OCI-LY1 (cell line): Measurements from ENCODE around the gene BTBD7.

ENCODE experiments used
- H2AFZ ChIP-seq: fragments of 200-600 bp; sonication (generic), shearing (Covaris generic); 2 replicates; pipeline ENCODE4 v1.6.0; 2014; ENCODE audit warnings: antibody characterized with exemption, mild to moderate bottlenecking, low read length
- H3F3A ChIP-seq: fragments of 200-600 bp; sonication (generic), shearing (Covaris generic); 2 replicates; pipeline ENCODE4 v1.6.0; 2014; ENCODE audit warnings: mild to moderate bottlenecking, antibody characterized with exemption, low read length, moderate library complexity; ENCODE audit not compliant: insufficient read depth
- H3K27ac ChIP-seq: fragments of 200-600 bp; sonication (generic); 2 replicates; pipeline ENCODE4 v1.5.1; 2014; ENCODE audit warnings: low read length, mixed run types, mild to moderate bottlenecking, low read depth; ENCODE audit not compliant: poor library complexity, severe bottlenecking
- H3K27me3 ChIP-seq: fragments of 200-600 bp; sonication (generic); 2 replicates; pipeline ENCODE4 v1.6.0; 2014; ENCODE audit warnings: antibody characterized with exemption, mild to moderate bottlenecking, low read length, moderate library complexity; ENCODE audit not compliant: insufficient read depth
- H3K36me3 ChIP-seq: fragments of 200-600 bp; sonication (generic); 2 replicates; pipeline ENCODE4 v1.6.1; 2014; ENCODE audit warnings: mild to moderate bottlenecking, antibody characterized with exemption, low read length, moderate library complexity, mixed read lengths; ENCODE audit not compliant: insufficient read depth
- H3K4me1 ChIP-seq: fragments of 200-600 bp; sonication (generic); 2 replicates; pipeline ENCODE4 v1.5.1; 2014; ENCODE audit warnings: mild to moderate bottlenecking, low read length, moderate library complexity; ENCODE audit not compliant: insufficient read depth, severe bottlenecking
- H3K4me2 ChIP-seq: fragments of 200-600 bp; sonication (generic), shearing (Covaris generic); 2 replicates; pipeline ENCODE4 v1.6.1; 2014; ENCODE audit warnings: low read length
- H3K4me3 ChIP-seq: fragments of 200-600 bp; sonication (generic); 2 replicates; pipeline ENCODE4 v1.5.1; 2014; ENCODE audit warnings: low read length, low read depth, mild to moderate bottlenecking, mixed read lengths; ENCODE audit not compliant: poor library complexity, severe bottlenecking
- H3K79me2 ChIP-seq: fragments of 200-600 bp; shearing (Covaris generic); 2 replicates; pipeline ENCODE4 v1.6.1; 2016; ENCODE audit warnings: mixed run types, low read length, mixed read lengths; ENCODE audit not compliant: insufficient read depth
- H3K9ac ChIP-seq: fragments of 200-600 bp; sonication (generic), shearing (Covaris generic); 2 replicates; pipeline ENCODE4 v1.6.1; 2014; ENCODE audit warnings: mild to moderate bottlenecking, low read length, mixed read lengths
- H3K9me2 ChIP-seq: fragments of 200-600 bp; sonication (generic), shearing (Covaris generic); 2 replicates; pipeline ENCODE4 v1.6.1; 2014; ENCODE audit warnings: low read depth, mild to moderate bottlenecking, low read length, mixed read lengths
- H3K9me3 ChIP-seq: fragments of 200-600 bp; shearing (Covaris generic); 2 replicates; pipeline ENCODE4 v1.6.1; 2014; ENCODE audit warnings: low read length, mixed read lengths
- H4K20me1 ChIP-seq: fragments of 200-600 bp; sonication (generic), shearing (Covaris generic); 2 replicates; pipeline ENCODE4 v1.6.0; 2016; ENCODE audit warnings: mild to moderate bottlenecking, low read length; ENCODE audit not compliant: insufficient read depth
- EZH2 ChIP-seq: fragments of 200-600 bp; sonication (generic), shearing (Covaris generic); IDR thresholded peaks from 2 replicates; pipeline ENCODE4 v1.8.0; 2017; ENCODE audit warnings: borderline replicate concordance, mixed run types, mild to moderate bottlenecking, antibody characterized with exemption, low read length, moderate library complexity, mixed read lengths
- TF ChIP-seq, protein P1 (sequence below): fragments of 200-600 bp; sonication (generic), shearing (Covaris generic); IDR thresholded peaks from 2 replicates; pipeline ENCODE4 v1.5.1; 2017; ENCODE audit warnings: mild to moderate bottlenecking, antibody characterized with exemption, low read length, moderate library complexity, mixed read lengths

The BTBD7 gene

DNA sequence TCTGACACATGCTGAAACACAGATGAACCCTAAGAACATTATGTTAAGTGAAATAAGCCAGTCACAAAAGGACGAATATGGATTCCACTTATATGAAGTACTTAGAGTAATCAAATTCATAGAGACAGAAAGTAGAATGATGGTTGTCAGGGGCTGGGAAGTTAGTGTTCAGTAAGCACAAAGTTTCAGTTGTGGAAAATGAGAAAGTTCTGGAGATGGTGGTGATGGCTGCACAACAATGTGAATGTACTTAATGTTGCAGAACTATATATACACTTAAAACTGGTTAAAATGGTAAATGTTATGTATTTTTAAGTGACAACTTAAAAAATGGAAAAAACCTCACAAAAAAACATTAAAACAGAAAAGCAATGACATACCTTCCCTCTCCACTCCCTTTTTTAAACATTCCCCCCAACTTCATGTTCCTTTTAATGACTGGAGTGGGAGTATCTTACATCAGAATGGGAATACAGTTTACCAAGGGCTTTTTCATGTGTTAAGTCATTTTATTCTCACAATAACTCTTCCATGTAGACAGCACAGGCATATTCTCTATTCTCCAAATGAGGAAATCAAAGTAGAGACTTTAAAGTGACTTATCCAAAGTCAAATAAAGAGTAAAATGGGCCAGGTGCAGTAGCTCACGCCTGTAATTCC is 24.0 kb downstream of the BTBD7 start:
- H4K20me1 ChIP-seq: no peaks in the 10 kb centered on the region; the same call in 1 of the 2 replicates
- no peaks in the 10 kb centered on the region for H3K9me2 ChIP-seq
- H3K4me2 ChIP-seq: no peak overlapping the region
- no peak overlapping the region for H2AFZ ChIP-seq
- H3K9ac ChIP-seq: no peak overlapping the region
- H3K4me1 ChIP-seq: no peaks in the 10 kb centered on the region
- no peak overlapping the region for H3K4me3 ChIP-seq
- H3K79me2 ChIP-seq: peaks cover 38% of the 10 kb centered on the region
- H3K27me3 ChIP-seq: no peaks in the 10 kb centered on the region
- no peak overlapping the region for H3K27ac ChIP-seq
- TF ChIP-seq, protein P1, sequence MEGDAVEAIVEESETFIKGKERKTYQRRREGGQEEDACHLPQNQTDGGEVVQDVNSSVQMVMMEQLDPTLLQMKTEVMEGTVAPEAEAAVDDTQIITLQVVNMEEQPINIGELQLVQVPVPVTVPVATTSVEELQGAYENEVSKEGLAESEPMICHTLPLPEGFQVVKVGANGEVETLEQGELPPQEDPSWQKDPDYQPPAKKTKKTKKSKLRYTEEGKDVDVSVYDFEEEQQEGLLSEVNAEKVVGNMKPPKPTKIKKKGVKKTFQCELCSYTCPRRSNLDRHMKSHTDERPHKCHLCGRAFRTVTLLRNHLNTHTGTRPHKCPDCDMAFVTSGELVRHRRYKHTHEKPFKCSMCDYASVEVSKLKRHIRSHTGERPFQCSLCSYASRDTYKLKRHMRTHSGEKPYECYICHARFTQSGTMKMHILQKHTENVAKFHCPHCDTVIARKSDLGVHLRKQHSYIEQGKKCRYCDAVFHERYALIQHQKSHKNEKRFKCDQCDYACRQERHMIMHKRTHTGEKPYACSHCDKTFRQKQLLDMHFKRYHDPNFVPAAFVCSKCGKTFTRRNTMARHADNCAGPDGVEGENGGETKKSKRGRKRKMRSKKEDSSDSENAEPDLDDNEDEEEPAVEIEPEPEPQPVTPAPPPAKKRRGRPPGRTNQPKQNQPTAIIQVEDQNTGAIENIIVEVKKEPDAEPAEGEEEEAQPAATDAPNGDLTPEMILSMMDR: no peak
- TF ChIP-seq EZH2: no peak
- H3F3A ChIP-seq: no peaks in the 10 kb centered on the region
- H3K36me3 ChIP-seq: no peaks in the 10 kb centered on the region
- H3K9me3 ChIP-seq: no peaks in the 10 kb centered on the region

DNA sequence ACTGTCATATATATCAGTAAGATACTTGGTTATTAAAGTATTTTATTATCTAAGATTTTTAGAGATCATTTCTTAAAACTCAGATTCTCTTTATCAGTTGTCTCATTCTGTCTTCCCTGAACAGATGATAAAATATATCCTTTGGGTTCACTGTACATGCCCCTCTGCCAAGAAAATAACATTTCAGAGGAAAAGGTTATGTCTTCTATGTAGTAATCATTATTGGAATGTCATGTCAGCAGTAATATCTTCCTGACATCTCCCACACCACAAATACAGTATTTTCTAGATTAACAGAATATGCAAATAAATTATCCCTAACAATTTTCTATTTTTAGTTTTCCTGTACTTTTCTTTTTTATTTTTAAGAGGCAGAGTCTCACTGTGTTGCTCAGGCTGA is 26.0 kb downstream of the BTBD7 start:
- Histone ChIP-seq H3K4me3 (no peak overlapping the region), H3K36me3 (no peaks in the 10 kb centered on the region), H2AFZ (no peak overlapping the region), H3K9me3 (no peaks in the 10 kb centered on the region), H3K27me3 (no peaks in the 10 kb centered on the region), H3K27ac (no peak overlapping the region), H3K9me2 (no peaks in the 10 kb centered on the region), H4K20me1 (no peaks in the 10 kb centered on the region; the same call in 1 of the 2 replicates), H3K79me2 (peaks cover 33% of the 10 kb centered on the region), H3K9ac (no peak overlapping the region), H3K4me1 (no peaks in the 10 kb centered on the region), H3F3A (no peaks in the 10 kb centered on the region), H3K4me2 (no peak overlapping the region)
- TF ChIP-seq EZH2: no peak
- TF ChIP-seq, protein P1: no peak

DNA sequence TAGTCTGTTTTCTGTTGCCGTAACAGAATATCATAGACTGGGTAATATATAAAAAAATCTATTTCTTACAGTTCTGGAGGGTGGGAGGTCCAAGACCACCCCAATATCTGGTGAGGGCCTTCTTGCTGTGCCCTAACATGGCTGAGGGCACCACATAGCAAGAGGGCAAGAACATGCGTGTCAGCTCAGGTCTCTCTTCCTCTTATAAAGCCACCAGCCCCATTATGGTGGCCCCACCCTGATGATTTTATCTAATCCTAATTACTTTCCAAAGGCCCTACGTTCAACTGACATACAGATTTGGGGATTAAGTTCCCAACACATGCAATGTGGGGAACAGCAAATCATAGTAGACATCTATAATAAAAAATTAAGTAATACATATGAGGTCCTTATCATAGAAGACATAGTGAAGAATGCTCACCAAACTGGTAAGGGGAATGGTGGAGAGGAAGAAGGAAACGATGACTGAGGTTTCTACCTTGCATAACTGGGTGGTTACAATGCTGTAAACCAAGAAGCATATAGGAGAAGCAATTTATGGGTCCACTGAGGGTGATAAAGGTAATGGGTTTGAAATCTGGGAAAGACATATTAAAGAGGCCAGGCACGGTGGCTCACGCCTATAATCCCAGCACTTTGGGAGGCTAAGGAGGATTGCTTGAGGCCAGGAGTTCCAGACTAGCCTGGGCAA is 27.0 kb downstream of the BTBD7 start:
- Histone ChIP-seq H3K79me2 (peaks cover 28% of the 10 kb centered on the region), H3K27ac (no peak overlapping the region), H3K4me2 (no peak overlapping the region), H3K9me3 (no peaks in the 10 kb centered on the region), H4K20me1 (no peaks in the 10 kb centered on the region; the same call in 1 of the 2 replicates), H3K9ac (no peak overlapping the region), H3F3A (no peaks in the 10 kb centered on the region), H2AFZ (no peak overlapping the region), H3K36me3 (no peaks in the 10 kb centered on the region), H3K4me1 (no peaks in the 10 kb centered on the region), H3K4me3 (no peak overlapping the region), H3K27me3 (no peaks in the 10 kb centered on the region), H3K9me2 (no peaks in the 10 kb centered on the region)
- TF ChIP-seq EZH2: no peak
- TF ChIP-seq, protein P1: no peak
